SK-N-SH treated with all-trans-retinoic acid at 6 μM for 48 hours (cell line): ENCODE measurements around the gene RAPGEF4.

Experiments used
- ATAC-seq: fragments of 200-7000 bp; cut with Tn5 transposase; 3 replicates; pipeline ENCODE4 v1.9.1; 2020; ENCODE audit warnings: mild to moderate bottlenecking, moderate library complexity
- ARNTL ChIP-seq: fragments of 450-650 bp; formaldehyde crosslinking; IDR thresholded peaks from 2 replicates; pipeline ENCODE4 v1.5.0; 2020; ENCODE audit warnings: low read depth, mild to moderate bottlenecking, moderate library complexity, borderline replicate concordance
- BACH2 ChIP-seq: fragments of 250-450 bp; sonication (Bioruptor Pico); IDR thresholded peaks from 2 replicates; pipeline ENCODE4 v1.9.0; 2021; ENCODE audit warnings: mild to moderate bottlenecking, borderline replicate concordance
- CREB5 ChIP-seq: fragments of 250-450 bp; sonication (Bioruptor Pico); IDR thresholded peaks from 2 replicates; pipeline ENCODE4 v1.5.1; 2020; ENCODE audit warnings: low read depth, mild to moderate bottlenecking, moderate library complexity
- CSDC2 ChIP-seq: fragments of 250-450 bp; sonication (Bioruptor Pico); IDR thresholded peaks from 2 replicates; pipeline ENCODE4 v1.5.0; 2020; ENCODE audit warnings: mild to moderate bottlenecking, moderate library complexity
- CSRNP3 ChIP-seq: fragments of 250-450 bp; sonication (Bioruptor Pico); IDR thresholded peaks from 2 replicates; pipeline ENCODE4 v1.5.1; 2021; ENCODE audit warnings: mild to moderate bottlenecking, moderate library complexity
- ESRRG ChIP-seq: fragments of 250-450 bp; sonication (Bioruptor Pico); IDR thresholded peaks from 2 replicates; pipeline ENCODE4 v1.6.1; 2021; ENCODE audit warnings: mild to moderate bottlenecking
- GLIS3 ChIP-seq: fragments of 250-450 bp; sonication (Bioruptor Pico); IDR thresholded peaks from 2 replicates; pipeline ENCODE4 v1.5.0; 2020; ENCODE audit warnings: mild to moderate bottlenecking, moderate library complexity
- ISL1 ChIP-seq: fragments of 250-450 bp; sonication (Bioruptor Pico); IDR thresholded peaks from 2 replicates; pipeline ENCODE4 v2.1.2; 2022; ENCODE audit warnings: mild to moderate bottlenecking, moderate library complexity
- PPARA ChIP-seq: fragments of 250-450 bp; sonication (Bioruptor Pico); IDR thresholded peaks from 2 replicates; pipeline ENCODE4 v1.5.0; 2020; ENCODE audit warnings: mild to moderate bottlenecking, borderline replicate concordance
- SNAI2 ChIP-seq: fragments of 250-450 bp; sonication (Bioruptor Pico); IDR thresholded peaks from 2 replicates; pipeline ENCODE4 v1.5.0; 2020; ENCODE audit warnings: mild to moderate bottlenecking, moderate library complexity
- TCF4 ChIP-seq: fragments of 250-450 bp; sonication (Bioruptor Pico); IDR thresholded peaks from 2 replicates; pipeline ENCODE4 v1.8.0; 2021; ENCODE audit warnings: mild to moderate bottlenecking, moderate library complexity, borderline replicate concordance
- TOX ChIP-seq: fragments of 250-450 bp; sonication (Bioruptor Pico); IDR thresholded peaks from 2 replicates; pipeline ENCODE4 v1.8.0; 2021; ENCODE audit warnings: mild to moderate bottlenecking, moderate library complexity, borderline replicate concordance
- ZC3H10 ChIP-seq: fragments of 250-450 bp; sonication (Bioruptor Pico); IDR thresholded peaks from 2 replicates; pipeline ENCODE4 v1.5.1; 2021; ENCODE audit warnings: mild to moderate bottlenecking, moderate library complexity
- ZFP3 ChIP-seq: fragments of 250-450 bp; sonication (Bioruptor Pico); IDR thresholded peaks from 2 replicates; pipeline ENCODE4 v1.5.0; 2020; ENCODE audit warnings: mild to moderate bottlenecking, moderate library complexity
- ZFP30 ChIP-seq: fragments of 450-650 bp; formaldehyde crosslinking; IDR thresholded peaks from 2 replicates; pipeline ENCODE4 v1.5.0; 2022; ENCODE audit warnings: mild to moderate bottlenecking, moderate library complexity
- ZNF565 ChIP-seq: fragments of 450-650 bp; formaldehyde crosslinking; conservative IDR thresholded peaks from 2 replicates; pipeline ENCODE4 v1.5.0; 2020; ENCODE audit warnings: low read depth, mild to moderate bottlenecking, moderate library complexity
- ZNF70 ChIP-seq: fragments of 450-650 bp; formaldehyde crosslinking; IDR thresholded peaks from 2 replicates; pipeline ENCODE4 v1.5.0; 2020; ENCODE audit warnings: mild to moderate bottlenecking, moderate library complexity
- ZNF8 ChIP-seq: fragments of 450-650 bp; formaldehyde crosslinking; IDR thresholded peaks from 2 replicates; pipeline ENCODE4 v1.5.0; 2020; ENCODE audit warnings: mild to moderate bottlenecking, moderate library complexity
- TF ChIP-seq, protein P1 (sequence below): fragments of 250-450 bp; sonication (Bioruptor Pico); IDR thresholded peaks from 2 replicates; pipeline ENCODE4 v1.5.0; 2020; ENCODE audit warnings: mild to moderate bottlenecking, moderate library complexity
- TF ChIP-seq, protein P2 (sequence below): fragments of 250-450 bp; sonication (Bioruptor Pico); IDR thresholded peaks from 2 replicates; pipeline ENCODE4 v1.8.0; 2020; ENCODE audit warnings: mild to moderate bottlenecking, moderate library complexity, borderline replicate concordance
- TF ChIP-seq, protein P3 (sequence below): fragments of 250-450 bp; sonication (Bioruptor Pico); IDR thresholded peaks from 2 replicates; pipeline ENCODE4 v1.8.0; 2021; ENCODE audit warnings: low read depth, mild to moderate bottlenecking, moderate library complexity, borderline replicate concordance

RAPGEF4 gene

DNA sequence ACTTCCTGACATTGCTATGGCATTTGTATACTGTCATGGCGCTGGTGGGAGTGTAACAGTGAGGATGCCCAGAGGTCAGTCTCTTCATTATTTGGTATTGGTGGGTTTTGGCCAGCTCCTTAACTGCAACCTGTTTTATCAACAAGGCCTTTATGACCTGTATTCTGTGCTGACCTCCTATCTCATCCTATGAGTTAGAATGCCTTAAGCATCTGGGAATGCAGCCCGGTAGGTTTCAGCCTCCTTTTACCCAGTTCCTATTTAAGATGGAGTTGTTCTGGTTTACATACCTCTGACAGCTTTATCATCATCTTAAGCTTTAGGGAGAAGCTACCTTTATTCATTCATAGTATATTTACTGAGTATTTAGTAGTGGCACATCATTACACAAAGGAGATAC is 103.8 kb downstream of the RAPGEF4 start (continued):
- TF ChIP-seq CSDC2 (CRISPR knock-in tag): no peak
- no peak for TF ChIP-seq ZFP30 (CRISPR knock-in tag)
- no peak for TF ChIP-seq ZNF8 (CRISPR knock-in tag)
- TF ChIP-seq, all 23 proteins: peak for 0

- ATAC-seq: no peak
- TF ChIP-seq CSRNP3 (no peak), SNAI2 (CRISPR knock-in tag) (no peak), ESRRG (CRISPR knock-in tag) (no peak), ZNF70 (no peak), TOX (CRISPR knock-in tag) (no peak), GLIS3 (no peak), PPARA (CRISPR knock-in tag) (no peak), ISL1 (CRISPR knock-in tag) (no peak), CREB5 (CRISPR knock-in tag) (no peak), CSDC2 (CRISPR knock-in tag) (no peak), ZNF565 (no peak)
- TF ChIP-seq, protein P1, sequence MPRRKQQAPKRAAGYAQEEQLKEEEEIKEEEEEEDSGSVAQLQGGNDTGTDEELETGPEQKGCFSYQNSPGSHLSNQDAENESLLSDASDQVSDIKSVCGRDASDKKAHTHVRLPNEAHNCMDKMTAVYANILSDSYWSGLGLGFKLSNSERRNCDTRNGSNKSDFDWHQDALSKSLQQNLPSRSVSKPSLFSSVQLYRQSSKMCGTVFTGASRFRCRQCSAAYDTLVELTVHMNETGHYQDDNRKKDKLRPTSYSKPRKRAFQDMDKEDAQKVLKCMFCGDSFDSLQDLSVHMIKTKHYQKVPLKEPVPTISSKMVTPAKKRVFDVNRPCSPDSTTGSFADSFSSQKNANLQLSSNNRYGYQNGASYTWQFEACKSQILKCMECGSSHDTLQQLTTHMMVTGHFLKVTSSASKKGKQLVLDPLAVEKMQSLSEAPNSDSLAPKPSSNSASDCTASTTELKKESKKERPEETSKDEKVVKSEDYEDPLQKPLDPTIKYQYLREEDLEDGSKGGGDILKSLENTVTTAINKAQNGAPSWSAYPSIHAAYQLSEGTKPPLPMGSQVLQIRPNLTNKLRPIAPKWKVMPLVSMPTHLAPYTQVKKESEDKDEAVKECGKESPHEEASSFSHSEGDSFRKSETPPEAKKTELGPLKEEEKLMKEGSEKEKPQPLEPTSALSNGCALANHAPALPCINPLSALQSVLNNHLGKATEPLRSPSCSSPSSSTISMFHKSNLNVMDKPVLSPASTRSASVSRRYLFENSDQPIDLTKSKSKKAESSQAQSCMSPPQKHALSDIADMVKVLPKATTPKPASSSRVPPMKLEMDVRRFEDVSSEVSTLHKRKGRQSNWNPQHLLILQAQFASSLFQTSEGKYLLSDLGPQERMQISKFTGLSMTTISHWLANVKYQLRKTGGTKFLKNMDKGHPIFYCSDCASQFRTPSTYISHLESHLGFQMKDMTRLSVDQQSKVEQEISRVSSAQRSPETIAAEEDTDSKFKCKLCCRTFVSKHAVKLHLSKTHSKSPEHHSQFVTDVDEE (CRISPR knock-in tag): no peak
These were observed 107.0 kb downstream of the RAPGEF4 start for GRCh38 chr2:172842511-172843265.

DNA sequence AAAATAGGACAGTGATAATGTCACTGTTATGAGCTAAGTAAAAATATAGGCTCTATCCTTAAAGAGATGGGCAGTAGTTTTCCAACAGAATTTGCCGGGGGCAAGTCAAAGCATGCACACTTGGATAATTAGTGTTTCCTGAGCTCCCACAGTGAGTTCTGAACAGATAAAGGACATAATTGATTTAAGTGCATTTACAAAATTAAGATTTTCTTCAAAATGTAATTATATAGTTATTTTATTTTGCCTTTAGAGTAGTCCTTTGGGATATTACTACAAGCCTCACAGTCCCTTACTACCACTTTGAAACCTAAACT is 107.6 kb downstream of the RAPGEF4 start:
- TF ChIP-seq ARNTL (CRISPR knock-in tag) (no peak), BACH2 (CRISPR knock-in tag) (no peak), SNAI2 (CRISPR knock-in tag) (no peak)

DNA sequence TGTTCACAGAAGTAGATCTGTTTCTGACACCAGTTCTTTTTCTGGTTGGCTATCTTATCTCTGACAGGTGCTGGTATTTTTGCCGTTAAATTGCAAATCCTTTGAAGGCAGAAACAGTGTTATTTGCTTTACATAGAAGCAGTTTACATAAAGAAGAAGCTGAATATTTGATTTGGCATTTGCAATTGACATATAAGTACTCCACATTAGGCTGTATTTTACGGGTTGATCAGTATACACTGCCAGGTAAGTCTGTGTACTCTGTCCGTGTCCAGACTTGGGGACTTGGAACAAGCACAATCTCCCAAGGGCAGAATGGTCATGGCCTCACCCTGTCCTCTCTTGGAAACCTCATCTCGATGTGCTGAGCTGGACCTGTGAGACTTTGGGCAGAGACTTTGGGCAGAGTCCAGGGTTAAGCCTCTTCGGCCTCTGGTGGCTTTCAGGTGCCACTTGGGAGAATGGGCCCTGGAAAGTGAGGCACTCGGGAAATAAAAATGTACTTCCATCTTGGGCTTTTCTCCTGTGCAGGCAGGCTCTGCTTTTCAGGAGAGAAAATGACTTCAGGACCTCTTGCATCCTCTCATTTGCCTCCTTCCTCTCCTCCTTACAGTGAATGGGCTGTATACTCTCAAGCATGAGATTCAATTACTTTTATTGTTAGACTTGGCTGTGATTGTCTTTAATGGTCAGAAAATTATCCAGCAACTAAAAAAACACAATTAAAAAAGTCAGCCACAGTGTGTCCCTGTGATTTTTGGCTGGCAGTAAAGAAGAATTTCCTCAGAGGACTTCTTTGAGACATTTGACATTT is 108.5 kb downstream of the RAPGEF4 start:
- no peak for ATAC-seq

More for the DNA sequence above, 107.6 kb downstream of the RAPGEF4 start:
- ATAC-seq: no peak

More for the DNA sequence above, 108.5 kb downstream of the RAPGEF4 start:
- TF ChIP-seq, protein P2, sequence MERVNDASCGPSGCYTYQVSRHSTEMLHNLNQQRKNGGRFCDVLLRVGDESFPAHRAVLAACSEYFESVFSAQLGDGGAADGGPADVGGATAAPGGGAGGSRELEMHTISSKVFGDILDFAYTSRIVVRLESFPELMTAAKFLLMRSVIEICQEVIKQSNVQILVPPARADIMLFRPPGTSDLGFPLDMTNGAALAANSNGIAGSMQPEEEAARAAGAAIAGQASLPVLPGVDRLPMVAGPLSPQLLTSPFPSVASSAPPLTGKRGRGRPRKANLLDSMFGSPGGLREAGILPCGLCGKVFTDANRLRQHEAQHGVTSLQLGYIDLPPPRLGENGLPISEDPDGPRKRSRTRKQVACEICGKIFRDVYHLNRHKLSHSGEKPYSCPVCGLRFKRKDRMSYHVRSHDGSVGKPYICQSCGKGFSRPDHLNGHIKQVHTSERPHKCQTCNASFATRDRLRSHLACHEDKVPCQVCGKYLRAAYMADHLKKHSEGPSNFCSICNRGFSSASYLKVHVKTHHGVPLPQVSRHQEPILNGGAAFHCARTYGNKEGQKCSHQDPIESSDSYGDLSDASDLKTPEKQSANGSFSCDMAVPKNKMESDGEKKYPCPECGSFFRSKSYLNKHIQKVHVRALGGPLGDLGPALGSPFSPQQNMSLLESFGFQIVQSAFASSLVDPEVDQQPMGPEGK (CRISPR knock-in tag): no peak
- TF ChIP-seq ZC3H10 (CRISPR knock-in tag) (no peak), ZNF565 (no peak), ISL1 (CRISPR knock-in tag) (no peak), TCF4 (no peak), BACH2 (CRISPR knock-in tag) (no peak), ZNF8 (CRISPR knock-in tag) (no peak), ZFP3 (CRISPR knock-in tag) (no peak), ZNF70 (no peak), CSDC2 (CRISPR knock-in tag) (no peak), SNAI2 (CRISPR knock-in tag) (no peak), ZFP30 (CRISPR knock-in tag) (no peak), GLIS3 (no peak)
- TF ChIP-seq, protein P1 (CRISPR knock-in tag): no peak
- TF ChIP-seq, protein P3, sequence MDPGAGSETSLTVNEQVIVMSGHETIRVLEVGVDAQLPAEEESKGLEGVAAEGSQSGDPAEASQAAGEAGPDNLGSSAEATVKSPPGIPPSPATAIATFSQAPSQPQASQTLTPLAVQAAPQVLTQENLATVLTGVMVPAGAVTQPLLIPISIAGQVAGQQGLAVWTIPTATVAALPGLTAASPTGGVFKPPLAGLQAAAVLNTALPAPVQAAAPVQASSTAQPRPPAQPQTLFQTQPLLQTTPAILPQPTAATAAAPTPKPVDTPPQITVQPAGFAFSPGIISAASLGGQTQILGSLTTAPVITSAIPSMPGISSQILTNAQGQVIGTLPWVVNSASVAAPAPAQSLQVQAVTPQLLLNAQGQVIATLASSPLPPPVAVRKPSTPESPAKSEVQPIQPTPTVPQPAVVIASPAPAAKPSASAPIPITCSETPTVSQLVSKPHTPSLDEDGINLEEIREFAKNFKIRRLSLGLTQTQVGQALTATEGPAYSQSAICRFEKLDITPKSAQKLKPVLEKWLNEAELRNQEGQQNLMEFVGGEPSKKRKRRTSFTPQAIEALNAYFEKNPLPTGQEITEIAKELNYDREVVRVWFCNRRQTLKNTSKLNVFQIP (CRISPR knock-in tag): no peak
